Measurements from ENCODE around the gene DPEP2NB. TPM values are rescaled to one million over a fixed set of nuclear protein-coding genes. Genes with fewer than 3 reads are reported as not detected.
A peak's percentile ranks its signal among the peaks of the same experiment; 100 is the strongest.

DPEP2NB gene
- total RNA-seq, 1 donor from 2014 or later, result not detected

GRCh38 chr16:68028996-68029395, 13.3 kb upstream of the DPEP2NB start:
- DNase-seq (ENCODE audit: extremely low spot score, unreplicated experiment), result no peak
- TF ChIP-seq, protein P1, sequence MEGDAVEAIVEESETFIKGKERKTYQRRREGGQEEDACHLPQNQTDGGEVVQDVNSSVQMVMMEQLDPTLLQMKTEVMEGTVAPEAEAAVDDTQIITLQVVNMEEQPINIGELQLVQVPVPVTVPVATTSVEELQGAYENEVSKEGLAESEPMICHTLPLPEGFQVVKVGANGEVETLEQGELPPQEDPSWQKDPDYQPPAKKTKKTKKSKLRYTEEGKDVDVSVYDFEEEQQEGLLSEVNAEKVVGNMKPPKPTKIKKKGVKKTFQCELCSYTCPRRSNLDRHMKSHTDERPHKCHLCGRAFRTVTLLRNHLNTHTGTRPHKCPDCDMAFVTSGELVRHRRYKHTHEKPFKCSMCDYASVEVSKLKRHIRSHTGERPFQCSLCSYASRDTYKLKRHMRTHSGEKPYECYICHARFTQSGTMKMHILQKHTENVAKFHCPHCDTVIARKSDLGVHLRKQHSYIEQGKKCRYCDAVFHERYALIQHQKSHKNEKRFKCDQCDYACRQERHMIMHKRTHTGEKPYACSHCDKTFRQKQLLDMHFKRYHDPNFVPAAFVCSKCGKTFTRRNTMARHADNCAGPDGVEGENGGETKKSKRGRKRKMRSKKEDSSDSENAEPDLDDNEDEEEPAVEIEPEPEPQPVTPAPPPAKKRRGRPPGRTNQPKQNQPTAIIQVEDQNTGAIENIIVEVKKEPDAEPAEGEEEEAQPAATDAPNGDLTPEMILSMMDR (conservative IDR thresholded peaks at IDR 0.05), result no peak
- Mint-ChIP-seq H3K9me3 (no peaks in the 10 kb centered on the region), H3K4me1 (ENCODE audit: unreplicated experiment) (peaks cover 5% of the 10 kb centered on the region), H3K4me3 (no peak overlapping the region), H3K27me3 (no peaks in the 10 kb centered on the region), H3K27ac (no peak overlapping the region), H3K36me3 (peaks cover 11% of the 10 kb centered on the region)

GRCh38 chr16:68022728-68023537, 7.2 kb upstream of the DPEP2NB start, which contains the start of the genes DDX28 and DUS2:
Gene DDX28 (minus strand): TSS chr16:68023232. CDS start chr16:68023202, 30 bp downstream.
Gene DUS2 (plus strand): TSS chr16:68023284. CDS start chr16:68038024, 14,740 bp downstream.
- Mint-ChIP-seq H3K36me3 (peaks cover 9% of the 10 kb centered on the region), H3K4me3 (peak within 1 kb of the TSS; percentile 100), H3K27ac (peak within 1 kb of the TSS; percentile 97), H3K27me3 (peaks cover 3% of the 10 kb centered on the region), H3K9me3 (no peaks in the 10 kb centered on the region), H3K4me1 (ENCODE audit: unreplicated experiment) (peaks cover 8% of the 10 kb centered on the region)
- DNase-seq (ENCODE audit: extremely low spot score, unreplicated experiment), result peak; percentile 94
- TF ChIP-seq, protein P1 (conservative IDR thresholded peaks at IDR 0.05), result no peak

DNA sequence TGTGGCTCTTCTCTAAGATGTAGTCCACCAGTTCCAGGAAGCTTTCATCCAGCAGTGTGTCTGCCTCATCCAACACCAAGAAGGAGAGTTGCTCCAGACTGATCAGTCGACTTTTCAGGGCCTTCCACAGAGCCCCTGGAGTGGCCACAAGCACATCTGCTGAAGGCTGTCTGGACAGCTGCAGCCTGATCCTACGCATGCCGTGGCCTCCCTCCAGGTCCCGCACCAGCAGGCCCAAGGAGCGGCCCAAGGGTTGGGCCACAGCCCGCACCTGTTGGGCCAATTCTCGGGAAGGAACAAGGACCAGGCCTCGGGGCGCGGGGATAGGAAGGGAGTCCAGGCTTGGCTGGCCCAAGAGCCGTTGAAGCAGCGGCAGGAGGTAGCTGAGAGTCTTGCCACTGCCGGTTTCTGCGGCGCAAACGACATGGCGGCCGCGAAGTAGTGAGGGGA, 6.6 kb upstream of the DPEP2NB start:
- TF ChIP-seq, protein P1 (conservative IDR thresholded peaks at IDR 0.05), result no peak
- no peak for DNase-seq (ENCODE audit: extremely low spot score, unreplicated experiment)
- peak overlapping the region; percentile 97 for H3K27ac Mint-ChIP-seq
- H3K9me3 Mint-ChIP-seq, result no peaks in the 10 kb centered on the region
- H3K4me3 Mint-ChIP-seq, result peak overlapping the region; percentile 100
- peaks cover 3% of the 10 kb centered on the region for H3K36me3 Mint-ChIP-seq
- peaks cover 3% of the 10 kb centered on the region for H3K27me3 Mint-ChIP-seq
- peaks cover 8% of the 10 kb centered on the region for H3K4me1 Mint-ChIP-seq (ENCODE audit: unreplicated experiment)

DNA sequence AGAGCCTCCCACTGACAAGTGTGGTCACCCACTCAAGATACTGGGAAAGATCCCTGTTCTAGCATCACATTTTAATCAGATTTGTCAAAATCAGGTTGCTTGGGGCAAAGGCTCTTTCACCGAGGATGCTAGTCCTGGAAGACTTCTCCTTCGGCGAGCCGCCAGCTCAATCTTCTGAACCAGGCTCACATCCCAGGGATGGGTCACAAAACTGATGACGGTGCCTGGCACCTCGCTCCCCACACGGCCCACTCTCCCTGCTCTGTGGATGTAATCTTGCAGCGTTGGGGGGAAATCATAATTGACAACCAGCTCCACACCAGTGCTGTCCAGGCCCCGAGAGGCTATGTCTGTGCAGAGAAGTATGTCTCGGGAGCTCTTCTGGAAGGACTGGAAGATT, 5.8 kb upstream of the DPEP2NB start:
- H3K9me3 Mint-ChIP-seq, result no peaks in the 10 kb centered on the region
- TF ChIP-seq, protein P1 (conservative IDR thresholded peaks at IDR 0.05), result no peak
- no peak for DNase-seq (ENCODE audit: extremely low spot score, unreplicated experiment)
- peak overlapping the region; percentile 100 for H3K4me3 Mint-ChIP-seq
- peaks cover 3% of the 10 kb centered on the region for H3K36me3 Mint-ChIP-seq
- peaks cover 3% of the 10 kb centered on the region for H3K27me3 Mint-ChIP-seq
- peaks cover 8% of the 10 kb centered on the region for H3K4me1 Mint-ChIP-seq (ENCODE audit: unreplicated experiment)
- no peak overlapping the region for H3K27ac Mint-ChIP-seq

DNA sequence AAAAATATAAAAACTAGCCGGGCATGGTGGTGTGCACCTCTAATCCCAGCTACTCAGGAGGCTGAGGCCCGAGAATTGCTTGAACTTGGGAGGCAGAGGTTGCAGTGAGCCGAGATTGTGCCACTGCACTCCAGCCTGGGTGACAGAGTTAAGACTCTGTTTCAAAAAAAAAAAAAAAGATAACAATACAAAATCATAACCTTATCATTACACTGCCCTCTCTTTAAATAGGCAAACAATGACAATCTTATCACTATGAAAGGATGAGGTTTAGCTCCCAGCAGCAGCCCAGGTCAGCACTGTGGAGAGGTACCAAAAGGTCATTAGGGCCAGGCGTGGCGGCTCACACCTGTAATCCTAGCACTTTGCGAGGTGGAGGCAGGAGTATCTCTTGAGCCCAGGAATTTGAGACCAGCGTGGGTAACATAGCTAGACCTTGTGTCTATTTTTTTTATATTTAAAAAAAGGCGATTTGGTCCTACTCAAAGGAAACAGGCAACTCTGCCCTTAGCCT, 3.5 kb upstream of the DPEP2NB start:
- H3K27ac Mint-ChIP-seq, result no peak overlapping the region
- H3K9me3 Mint-ChIP-seq, result no peaks in the 10 kb centered on the region
- DNase-seq (ENCODE audit: extremely low spot score, unreplicated experiment), result no peak
- H3K36me3 Mint-ChIP-seq, result peaks cover 3% of the 10 kb centered on the region
- no peak overlapping the region for H3K4me3 Mint-ChIP-seq
- TF ChIP-seq, protein P1 (conservative IDR thresholded peaks at IDR 0.05), result no peak
- H3K27me3 Mint-ChIP-seq, result peaks cover 7% of the 10 kb centered on the region
- peaks cover 8% of the 10 kb centered on the region for H3K4me1 Mint-ChIP-seq (ENCODE audit: unreplicated experiment)
